Superior temporal gyrus (tissue), 1 donor: Measurements from ENCODE around the gene CEP128.
A peak's percentile ranks its signal among the peaks of the same experiment; 100 is the strongest.

Source experiments
- DNase-seq: peaks from one replicate; pipeline ENCODE4 v3.0.0-alpha.2; 2016; ENCODE audit errors: extremely low spot score

The CEP128 gene

GRCh38 chr14:80678436-80678835, 263.1 kb downstream of the CEP128 start:
- DNase-seq: no peak

DNA sequence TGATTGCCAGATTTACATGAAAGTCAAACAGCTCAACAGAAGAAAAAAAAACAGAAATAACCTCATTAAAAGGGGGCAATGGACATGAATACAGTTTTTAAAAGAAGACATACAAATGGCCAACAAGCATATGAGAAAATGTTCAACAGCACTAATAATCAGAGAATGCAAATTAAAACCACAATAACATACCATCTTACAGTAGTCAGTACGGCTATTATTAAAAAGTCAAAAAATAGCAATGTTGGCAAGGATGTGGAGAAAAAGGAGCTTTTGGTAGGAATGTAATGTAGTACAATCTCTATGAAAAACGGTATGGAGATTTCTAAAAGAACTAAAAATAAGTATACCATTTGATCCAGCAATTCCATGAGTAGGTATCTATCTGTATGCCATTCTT, 272.1 kb downstream of the CEP128 start:
- DNase-seq: no peak

- no peak for DNase-seq
Measured at GRCh38 chr14:80664576-80664975, 277.0 kb downstream of the CEP128 start.

DNA sequence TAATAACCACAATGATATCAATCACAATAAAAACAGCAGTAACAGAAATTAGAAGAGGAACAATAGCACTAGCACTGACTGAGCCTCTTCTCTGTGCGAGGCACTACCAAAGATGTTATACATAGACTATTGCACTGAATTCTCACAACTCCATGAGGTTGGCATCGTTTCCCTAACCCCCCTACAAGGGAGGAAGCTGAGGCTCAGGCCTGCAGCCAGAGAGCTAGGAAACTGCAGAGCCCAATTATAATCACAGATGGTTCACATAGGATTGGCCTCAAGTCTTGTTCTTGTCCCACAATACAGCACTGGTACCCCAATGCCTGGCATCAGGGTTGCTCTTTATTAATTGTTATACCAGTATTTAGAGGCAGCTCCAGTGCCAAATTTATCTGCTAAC, 278.0 kb downstream of the CEP128 start:
- no peak for DNase-seq

DNA sequence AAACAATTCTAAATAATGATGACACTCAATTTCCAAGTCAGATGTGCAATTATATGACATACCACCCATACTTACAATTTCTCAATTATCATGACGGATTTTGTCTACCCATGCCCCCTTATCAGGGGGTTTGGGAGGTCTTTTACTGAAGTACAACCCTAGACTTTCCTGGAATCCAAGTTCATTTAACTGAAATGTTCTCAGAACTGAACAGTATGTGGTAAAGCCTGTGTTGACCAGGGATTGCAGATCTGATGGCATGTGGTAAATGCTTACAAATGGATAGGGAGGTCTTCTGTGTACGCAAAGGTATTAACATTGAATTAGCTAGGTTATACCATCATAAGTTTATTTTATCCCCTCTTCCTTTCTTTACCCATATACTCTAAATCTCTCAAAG, 281.8 kb downstream of the CEP128 start:
- no peak for DNase-seq

DNA sequence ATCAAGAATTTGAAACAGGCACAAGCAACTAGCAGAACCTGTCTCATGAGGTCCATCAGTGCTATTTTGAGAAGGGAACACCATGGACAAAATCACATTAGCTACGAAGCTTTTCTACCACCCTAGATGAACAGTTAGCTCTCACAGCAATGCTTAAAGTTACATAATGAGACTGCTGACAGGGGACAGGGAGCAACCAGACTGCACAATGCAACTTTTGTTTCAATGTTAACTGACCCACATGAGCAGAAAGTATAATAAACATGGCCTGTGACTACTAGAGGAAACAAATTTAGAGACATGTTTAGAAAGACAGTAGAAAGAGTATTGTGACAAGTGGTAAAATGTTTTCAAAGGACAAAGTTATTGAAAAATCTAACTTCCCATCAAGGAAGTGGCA, 282.8 kb downstream of the CEP128 start:
- DNase-seq: peak; percentile 82

GRCh38 chr14:80658155-80658554, 283.4 kb downstream of the CEP128 start:
- peak; percentile 36 for DNase-seq

DNA sequence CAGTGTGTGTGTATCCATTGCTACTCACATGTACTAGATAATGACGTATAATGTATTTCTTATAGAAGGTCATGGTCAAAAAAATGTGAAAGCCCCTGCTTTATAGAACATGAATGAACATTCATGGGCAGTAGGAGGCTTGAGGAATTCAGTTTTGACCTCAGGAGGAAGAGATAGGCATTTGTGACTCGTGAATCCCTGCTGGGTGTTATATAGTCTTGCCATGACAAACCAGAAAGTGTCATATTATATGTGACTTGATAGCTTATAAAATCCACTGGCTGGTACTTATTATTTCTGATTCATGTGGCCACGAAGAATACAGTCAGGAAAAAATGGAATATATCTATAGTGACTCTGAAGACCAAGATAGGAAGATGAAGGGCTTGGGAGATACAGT, 287.6 kb downstream of the CEP128 start:
- DNase-seq: no peak

GRCh38 chr14:80645667-80646413, 295.7 kb downstream of the CEP128 start:
- no peak for DNase-seq

- no peak for DNase-seq
Measured at GRCh38 chr14:80644826-80645225, 296.7 kb downstream of the CEP128 start.

- DNase-seq: no peak
Measured at GRCh38 chr14:80638620-80639515, 302.7 kb downstream of the CEP128 start.

GRCh38 chr14:80637756-80638619, 303.6 kb downstream of the CEP128 start:
- no peak for DNase-seq

DNA sequence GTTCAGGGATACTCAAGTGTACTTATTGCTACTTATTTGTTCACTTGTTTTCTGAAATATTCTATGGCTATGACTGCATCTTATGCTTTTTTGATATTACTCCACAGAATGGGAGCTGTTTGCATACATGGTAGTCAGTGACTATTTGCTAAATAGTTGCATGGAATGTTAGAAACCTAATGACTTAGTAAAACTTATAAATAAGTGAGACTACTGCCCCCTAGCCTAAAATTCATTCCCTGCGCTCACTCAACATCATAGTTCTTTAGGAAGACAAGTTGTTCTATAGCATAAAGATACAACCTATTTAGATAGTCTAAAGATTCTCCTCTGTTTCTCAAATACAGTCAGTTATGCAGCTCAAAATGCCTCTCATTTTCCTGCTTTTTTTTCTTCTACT, 305.5 kb downstream of the CEP128 start:
- no peak for DNase-seq

DNA sequence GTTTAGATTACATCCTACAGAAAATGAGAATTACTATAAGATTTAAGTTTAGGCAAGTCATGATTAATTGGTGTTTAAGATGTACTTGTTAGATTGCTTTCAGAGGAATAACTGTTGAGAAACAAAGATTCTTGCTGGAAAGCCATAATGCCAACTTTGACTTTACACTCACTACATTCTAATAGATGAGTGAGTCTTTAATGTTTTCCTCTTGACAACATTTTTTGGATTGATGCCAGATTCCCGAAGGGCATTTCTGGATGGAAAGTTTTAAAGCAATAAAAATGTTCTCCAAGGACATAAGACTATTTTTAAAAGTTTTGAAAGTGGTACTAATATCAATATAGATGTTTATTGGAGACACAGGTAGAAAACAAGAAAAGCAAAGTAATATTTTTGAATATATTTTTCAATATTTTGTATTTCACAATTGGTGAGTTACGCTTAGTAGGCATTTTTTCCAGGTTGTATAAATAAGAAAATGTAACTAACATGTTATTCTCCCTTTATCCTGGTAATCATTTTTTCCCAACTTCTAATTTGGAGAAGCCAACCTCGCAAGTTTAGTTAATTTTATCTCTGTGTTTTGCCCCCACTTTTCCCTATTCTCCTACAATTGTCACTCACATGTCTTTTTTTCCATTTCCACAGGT, 307.3 kb downstream of the CEP128 start:
- DNase-seq: no peak

- DNase-seq: no peak
Measured at GRCh38 chr14:80629606-80630005, 311.9 kb downstream of the CEP128 start.

DNA sequence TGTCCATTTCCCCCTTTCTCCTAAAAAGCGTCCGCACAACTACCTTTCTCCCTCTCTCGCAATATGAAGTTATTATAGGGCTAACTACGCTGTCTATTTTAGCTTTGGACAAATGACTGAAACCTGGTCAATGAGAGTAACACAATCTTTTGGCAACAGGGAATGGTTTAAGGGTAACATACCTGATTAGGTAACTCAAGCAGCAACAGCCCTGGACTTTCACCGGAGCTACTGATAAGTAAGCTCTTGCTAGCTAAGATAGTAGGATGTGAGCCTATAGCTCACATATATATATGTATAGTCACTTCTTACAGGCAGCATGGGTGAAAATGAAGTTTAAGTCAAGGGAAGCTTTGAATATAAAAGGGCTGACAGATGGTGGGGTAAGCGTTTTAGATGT, 313.0 kb downstream of the CEP128 start:
- no peak for DNase-seq

DNA sequence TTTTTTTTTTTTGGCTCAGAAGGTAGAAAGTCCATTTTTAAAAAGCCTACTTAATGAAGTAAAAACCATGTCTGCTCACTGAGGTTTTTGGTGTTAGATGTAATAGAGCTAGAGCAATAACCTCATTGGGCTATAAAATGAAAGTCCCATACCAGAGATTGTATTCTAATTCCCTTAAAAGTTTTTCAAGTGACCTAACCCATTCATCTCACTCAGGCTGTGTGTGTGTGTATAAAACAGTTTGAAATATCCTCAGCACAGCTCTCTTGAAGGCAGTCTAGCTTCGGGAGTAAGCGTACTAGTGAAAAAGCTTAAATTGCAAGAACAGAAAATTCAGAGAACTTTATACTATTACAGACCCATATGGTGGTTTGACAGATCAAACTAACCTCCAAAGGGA, 313.8 kb downstream of the CEP128 start:
- no peak for DNase-seq

DNA sequence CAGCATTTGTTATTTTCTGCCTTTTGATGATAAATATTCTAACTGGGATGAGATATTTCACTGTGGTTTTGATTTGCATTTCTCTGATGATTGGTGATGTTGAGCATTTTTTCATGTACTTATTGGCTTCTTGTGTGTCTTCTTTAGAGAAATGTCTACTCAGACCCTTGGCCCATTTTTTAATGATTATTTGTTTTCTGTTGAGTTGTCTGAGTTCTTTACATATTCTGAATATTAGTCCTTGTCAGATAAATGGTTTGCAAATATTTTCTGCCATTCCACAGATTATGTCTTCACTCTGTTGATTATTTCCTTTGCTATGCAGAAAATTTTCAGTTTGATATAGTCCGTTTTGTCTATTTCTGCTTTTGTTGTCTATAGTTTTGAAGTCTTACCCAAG, 317.0 kb downstream of the CEP128 start:
- no peak for DNase-seq

GRCh38 chr14:80621701-80622100, 319.8 kb downstream of the CEP128 start:
- no peak for DNase-seq

DNA sequence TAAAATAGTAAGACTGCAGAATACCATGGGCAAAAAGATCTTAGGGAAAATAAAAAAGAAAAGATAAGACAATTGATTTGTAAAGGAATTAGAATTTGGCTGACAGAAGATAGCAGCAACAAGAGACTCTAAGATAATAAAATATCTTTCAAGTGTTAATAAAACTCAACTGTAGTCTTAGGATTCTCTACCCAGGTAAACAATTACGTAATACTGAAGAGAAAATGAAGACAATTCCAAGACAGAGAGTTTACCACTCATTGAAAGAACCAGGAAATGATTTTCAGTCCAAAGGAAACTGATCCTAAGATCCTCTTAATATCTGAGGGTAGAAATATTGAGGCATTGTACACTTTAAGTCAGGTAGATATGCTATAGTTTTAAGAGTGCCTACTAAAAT, 321.1 kb downstream of the CEP128 start:
- DNase-seq: no peak

GRCh38 chr14:80618751-80619329, 322.7 kb downstream of the CEP128 start:
- DNase-seq: no peak
